Measurements from ENCODE around the gene EME1. TPM values are rescaled to one million over a fixed set of nuclear protein-coding genes. Genes with fewer than 3 reads are reported as not detected.

Gene EME1
- total and polyA plus RNA-seq, 10 of the 15 experiments (the other 5 are each of a cell fraction or from before 2014, with no cell fraction given): 13.8 to 40.5 (median 22.0) TPM

- Histone ChIP-seq H3K9ac (ENCODE audit: control insufficient read depth, insufficient read depth, low read length) (no peak overlapping the region), H3K36me3 (ENCODE audit: control insufficient read depth in 2 of 2, insufficient read depth in 2 of 2, low read length in 1 of 2) (peaks cover 3 to 30% of the 10 kb centered on the region in 2 experiments; a peak in 3 of 4 replicates), H3K27me3 (replicated peaks in 1 of 2; ENCODE audit: control insufficient read depth in 2 of 2, insufficient read depth in 2 of 2, low read length in 1 of 2) (no peaks in the 10 kb centered on the region), H4K20me1 (ENCODE audit: control insufficient read depth, insufficient read depth) (no peaks in the 10 kb centered on the region), H3K79me2 (ENCODE audit: control insufficient read depth, insufficient read depth, low read length) (no peaks in the 10 kb centered on the region), H3K9me3 (replicated peaks; ENCODE audit: control insufficient read depth, insufficient read depth, low read length) (no peaks in the 10 kb centered on the region), H3K4me3 (no peak overlapping the region), H3K4me1 (ENCODE audit: control insufficient read depth, insufficient read depth, low read length) (no peaks in the 10 kb centered on the region; the same call in 1 of the 2 replicates), H2AFZ (ENCODE audit: control insufficient read depth, low read depth, low read length) (no peak overlapping the region), H3K27ac (ENCODE audit: control insufficient read depth, insufficient read depth) (no peak overlapping the region), H3K4me2 (ENCODE audit: control insufficient read depth, insufficient read depth) (no peak overlapping the region)
- FAIRE-seq (no peak), DNase-seq (ENCODE audit: low read depth, low spot score) (no peak), ATAC-seq (no peak)
- TF ChIP-seq ESRRA (IDR thresholded peaks at IDR 0.05; ENCODE audit: low read length) (no peak), HDAC2 (IDR thresholded peaks at IDR 0.05) (no peak), TCF7 (IDR thresholded peaks at IDR 0.05; ENCODE audit: borderline replicate concordance) (no peak), BRCA1 (IDR thresholded peaks at IDR 0.05; ENCODE audit: low read depth, low read length) (no peak), ZZZ3 (IDR thresholded peaks at IDR 0.05; ENCODE audit: control insufficient read depth, insufficient read length, low read depth) (no peak), YY1 (IDR thresholded peaks at IDR 0.05; ENCODE audit: low read depth, low read length) (no peak), MLLT1 (IDR thresholded peaks at IDR 0.05) (no peak), ZNF24 (IDR thresholded peaks at IDR 0.05) (no peak), USF2 (IDR thresholded peaks at IDR 0.05; ENCODE audit: borderline replicate concordance, low read depth, low read length) (no peak), FOS (IDR thresholded peaks at IDR 0.05; ENCODE audit: borderline replicate concordance, extremely low read depth, insufficient read length) (no peak), SMC3 (IDR thresholded peaks at IDR 0.05; ENCODE audit: borderline replicate concordance, low read length) (no peak), BCL3 (IDR thresholded peaks at IDR 0.05; ENCODE audit: borderline replicate concordance, insufficient read depth, low read depth, low read length, poor library complexity, severe bottlenecking) (no peak), SIN3A (IDR thresholded peaks at IDR 0.05; ENCODE audit: low read depth, low read length) (no peak), RB1 (IDR thresholded peaks at IDR 0.05; ENCODE audit: borderline replicate concordance) (no peak)
- RAD21 ChIA-PET (ENCODE audit: unreplicated experiment): no interaction called here
- POLR2A ChIA-PET: interaction anchor here (0.8 kb wide), 1 partner anchor 9 kb away, joined by 3 read pairs; no protein-coding TSS in a partner anchor
- BruUV-seq (replicated peaks): no TSS peak
- 90% methylated on average over 21 of the region's 21 CpGs for WGBS (ENCODE audit: insufficient coverage, insufficient replicate concordance, low lambda C conversion rate, missing lambda C conversion rate)
- in situ Hi-C loops (cut with MboI) (no loop called here), intact Hi-C loops (cut with micrococcal nuclease; ENCODE audit: unreplicated experiment) (no loop called here)
- SMC1A ChIA-PET (ENCODE audit: uncharacterized antibody, unreplicated experiment): interaction anchor here (1.2 to 1.6 kb wide), 2 partner anchors 9 to 91 kb away, joined by 3 read pairs; no protein-coding TSS in a partner anchor
- CTCF ChIA-PET: interaction anchor here (8.0 kb wide), 1 partner anchor 9 kb away, joined by 68 read pairs; no protein-coding TSS in a partner anchor
Observed at GRCh38 chr17:50352693-50353599, 20.1 kb upstream of the EME1 start.

All from GM12878 (cell line).